HG02759 (cell line): ENCODE measurements around the gene FAR2.
A peak's percentile ranks its signal among the peaks of the same experiment; 100 is the strongest.
"Not testable (repeated sequence)": the region's sequence is repeated elsewhere in the genome, so short reads cannot be mapped to it uniquely, and the experiment has no call there.

Source experiments
- ATAC-seq: cut with Tn5 transposase; IDR thresholded peaks from one replicate; pipeline ENCODE4 v1.9.1; 2021; ENCODE audit warnings: mild to moderate bottlenecking, moderate library complexity; ENCODE audit not compliant: unreplicated experiment

The FAR2 gene

GRCh38 chr12:29152223-29152868 is 3.3 kb downstream of the FAR2 start:
- peak; percentile 62 for ATAC-seq

- no peak for ATAC-seq
These were observed 4.0 kb downstream of the FAR2 start for GRCh38 chr12:29152981-29153630.

- ATAC-seq = peak; percentile 45
These were observed 6.0 kb downstream of the FAR2 start for GRCh38 chr12:29155079-29155478.

GRCh38 chr12:29157486-29157946 is 8.4 kb downstream of the FAR2 start:
- ATAC-seq = no peak

GRCh38 chr12:29158115-29158763 is 9.2 kb downstream of the FAR2 start:
- ATAC-seq = no peak

GRCh38 chr12:29159661-29160060 is 10.6 kb downstream of the FAR2 start:
- ATAC-seq = no peak

- no peak for ATAC-seq
These were observed 11.2 kb downstream of the FAR2 start for GRCh38 chr12:29160230-29160629.

- ATAC-seq = no peak
These were observed 14.1 kb downstream of the FAR2 start for GRCh38 chr12:29163146-29163545.

- ATAC-seq = peak; percentile 99
These were observed 15.7 kb downstream of the FAR2 start for GRCh38 chr12:29164477-29165393.

- ATAC-seq = no peak
These were observed 18.4 kb downstream of the FAR2 start for GRCh38 chr12:29167445-29167844.

GRCh38 chr12:29167988-29168387 is 18.9 kb downstream of the FAR2 start:
- no peak for ATAC-seq

- ATAC-seq = not testable (repeated sequence)
These were observed 20.9 kb downstream of the FAR2 start for GRCh38 chr12:29169978-29170377.

GRCh38 chr12:29170478-29171084 is 21.5 kb downstream of the FAR2 start:
- not testable (repeated sequence) for ATAC-seq

GRCh38 chr12:29171421-29172258 is 22.6 kb downstream of the FAR2 start:
- no peak for ATAC-seq

GRCh38 chr12:29176941-29177340 is 27.9 kb downstream of the FAR2 start:
- no peak for ATAC-seq

GRCh38 chr12:29182247-29182646 is 33.2 kb downstream of the FAR2 start:
- not testable (repeated sequence) for ATAC-seq

GRCh38 chr12:29187756-29188155 is 38.7 kb downstream of the FAR2 start:
- ATAC-seq = no peak

GRCh38 chr12:29191267-29191850 is 42.3 kb downstream of the FAR2 start:
- ATAC-seq = no peak

GRCh38 chr12:29198901-29199300 is 49.8 kb downstream of the FAR2 start:
- no peak for ATAC-seq
